ENCODE measurements around the gene HEXB.

DNA sequence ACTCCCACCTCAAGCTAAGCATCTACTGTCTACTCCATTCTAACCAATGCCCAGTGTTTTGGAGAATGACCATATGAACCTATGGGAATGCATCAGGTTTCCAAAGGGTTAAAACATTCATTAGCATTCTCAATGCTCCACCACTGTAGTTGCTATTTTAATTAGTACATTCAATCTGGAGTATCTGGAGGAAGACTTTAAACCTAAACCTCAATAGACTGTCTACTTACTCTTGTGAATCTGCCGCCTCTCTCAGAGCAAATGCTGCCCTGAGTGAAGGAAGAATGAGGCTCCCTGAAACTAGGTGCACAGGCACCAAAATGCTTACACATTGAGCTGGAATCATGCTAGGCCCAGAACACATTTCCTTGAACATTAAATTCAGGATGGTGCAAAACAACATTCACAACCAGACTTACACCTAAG lies 46.5 kb upstream of the HEXB start:
- no peak for TF ChIP-seq ARNTL (CRISPR knock-in tag; IDR thresholded peaks at IDR 0.05; ENCODE audit: borderline replicate concordance, low read depth)
- TF ChIP-seq, protein P1, sequence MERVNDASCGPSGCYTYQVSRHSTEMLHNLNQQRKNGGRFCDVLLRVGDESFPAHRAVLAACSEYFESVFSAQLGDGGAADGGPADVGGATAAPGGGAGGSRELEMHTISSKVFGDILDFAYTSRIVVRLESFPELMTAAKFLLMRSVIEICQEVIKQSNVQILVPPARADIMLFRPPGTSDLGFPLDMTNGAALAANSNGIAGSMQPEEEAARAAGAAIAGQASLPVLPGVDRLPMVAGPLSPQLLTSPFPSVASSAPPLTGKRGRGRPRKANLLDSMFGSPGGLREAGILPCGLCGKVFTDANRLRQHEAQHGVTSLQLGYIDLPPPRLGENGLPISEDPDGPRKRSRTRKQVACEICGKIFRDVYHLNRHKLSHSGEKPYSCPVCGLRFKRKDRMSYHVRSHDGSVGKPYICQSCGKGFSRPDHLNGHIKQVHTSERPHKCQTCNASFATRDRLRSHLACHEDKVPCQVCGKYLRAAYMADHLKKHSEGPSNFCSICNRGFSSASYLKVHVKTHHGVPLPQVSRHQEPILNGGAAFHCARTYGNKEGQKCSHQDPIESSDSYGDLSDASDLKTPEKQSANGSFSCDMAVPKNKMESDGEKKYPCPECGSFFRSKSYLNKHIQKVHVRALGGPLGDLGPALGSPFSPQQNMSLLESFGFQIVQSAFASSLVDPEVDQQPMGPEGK (CRISPR knock-in tag; IDR thresholded peaks at IDR 0.05; ENCODE audit: borderline replicate concordance) = no peak
- TF ChIP-seq, protein P2, sequence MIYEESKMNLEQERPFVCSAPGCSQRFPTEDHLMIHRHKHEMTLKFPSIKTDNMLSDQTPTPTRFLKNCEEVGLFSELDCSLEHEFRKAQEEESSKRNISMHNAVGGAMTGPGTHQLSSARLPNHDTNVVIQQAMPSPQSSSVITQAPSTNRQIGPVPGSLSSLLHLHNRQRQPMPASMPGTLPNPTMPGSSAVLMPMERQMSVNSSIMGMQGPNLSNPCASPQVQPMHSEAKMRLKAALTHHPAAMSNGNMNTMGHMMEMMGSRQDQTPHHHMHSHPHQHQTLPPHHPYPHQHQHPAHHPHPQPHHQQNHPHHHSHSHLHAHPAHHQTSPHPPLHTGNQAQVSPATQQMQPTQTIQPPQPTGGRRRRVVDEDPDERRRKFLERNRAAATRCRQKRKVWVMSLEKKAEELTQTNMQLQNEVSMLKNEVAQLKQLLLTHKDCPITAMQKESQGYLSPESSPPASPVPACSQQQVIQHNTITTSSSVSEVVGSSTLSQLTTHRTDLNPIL (CRISPR knock-in tag; IDR thresholded peaks at IDR 0.05; ENCODE audit: low read depth) = no peak
- TF ChIP-seq, protein P3, sequence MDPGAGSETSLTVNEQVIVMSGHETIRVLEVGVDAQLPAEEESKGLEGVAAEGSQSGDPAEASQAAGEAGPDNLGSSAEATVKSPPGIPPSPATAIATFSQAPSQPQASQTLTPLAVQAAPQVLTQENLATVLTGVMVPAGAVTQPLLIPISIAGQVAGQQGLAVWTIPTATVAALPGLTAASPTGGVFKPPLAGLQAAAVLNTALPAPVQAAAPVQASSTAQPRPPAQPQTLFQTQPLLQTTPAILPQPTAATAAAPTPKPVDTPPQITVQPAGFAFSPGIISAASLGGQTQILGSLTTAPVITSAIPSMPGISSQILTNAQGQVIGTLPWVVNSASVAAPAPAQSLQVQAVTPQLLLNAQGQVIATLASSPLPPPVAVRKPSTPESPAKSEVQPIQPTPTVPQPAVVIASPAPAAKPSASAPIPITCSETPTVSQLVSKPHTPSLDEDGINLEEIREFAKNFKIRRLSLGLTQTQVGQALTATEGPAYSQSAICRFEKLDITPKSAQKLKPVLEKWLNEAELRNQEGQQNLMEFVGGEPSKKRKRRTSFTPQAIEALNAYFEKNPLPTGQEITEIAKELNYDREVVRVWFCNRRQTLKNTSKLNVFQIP (CRISPR knock-in tag; IDR thresholded peaks at IDR 0.05; ENCODE audit: borderline replicate concordance, low read depth) = no peak
